Measurements from ENCODE around the gene RARB. TPM values are rescaled to one million over a fixed set of nuclear protein-coding genes. Genes with fewer than 3 reads are reported as not detected.

The RARB gene
- total and polyA plus RNA-seq, 11 donors, result 4.3 to 21.0 (median 16.3) TPM

- peaks cover 0 to 15% (median 0%) of the 10 kb centered on the region in 9 donors for H3K36me3 ChIP-seq
- WGBS, 4 donors, result 85 to 92% (median 88%) methylated on average over 4 of the region's 4 CpGs
- H3K4me3 ChIP-seq, result no peak overlapping the region
- no peaks in the 10 kb centered on the region for H3K9me3 ChIP-seq
- H3K4me1 ChIP-seq, result peaks cover 0 to 63% (median 40%) of the 10 kb centered on the region in 12 donors
- DNase-seq (no peak), ATAC-seq (no peak)
- intact Hi-C loops (cut with DNase I), result loop anchor here in 2 of 10 donors (5.0 to 10.0 kb wide), 2 partner anchors 71 to 87 kb away; no protein-coding TSS in a partner anchor
- TF ChIP-seq CTCF (IDR thresholded peaks at IDR 0.05), result no peak
- no peak for TF ChIP-seq POLR2A (IDR thresholded peaks at IDR 0.05)
- no peak overlapping the region for H3K27ac ChIP-seq
- H3K27me3 ChIP-seq, result no peaks in the 10 kb centered on the region
Observed at GRCh38 chr3:25505581-25505980, 77.5 kb downstream of the RARB start.

DNA sequence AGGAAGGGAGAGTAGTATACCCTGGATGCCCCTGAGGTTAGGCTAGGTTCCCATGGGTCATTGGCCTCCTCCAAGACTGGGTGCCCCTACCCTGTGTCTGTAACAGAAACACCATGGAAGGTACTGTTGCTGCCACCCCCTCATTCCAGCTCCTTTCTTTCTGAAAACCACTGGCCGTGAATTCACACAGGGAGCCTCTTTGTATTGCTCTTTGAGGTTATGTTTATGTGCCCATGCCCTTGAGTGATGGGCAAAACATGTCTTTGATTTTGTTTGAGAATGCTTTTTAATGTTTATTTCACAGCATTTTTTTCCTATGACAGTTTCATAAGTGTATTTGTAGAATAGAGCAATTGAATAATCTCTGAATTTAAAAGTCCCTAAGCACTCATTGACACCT is 79.7 kb downstream of the RARB start:
- Histone ChIP-seq H3K27ac (peak overlapping the region in 11 of 12 donors; percentile 24 to 76 (median 58)), H3K9me3 (no peaks in the 10 kb centered on the region), H3K4me3 (no peak overlapping the region), H3K27me3 (no peaks in the 10 kb centered on the region), H3K4me1 (peaks cover 0 to 68% (median 30%) of the 10 kb centered on the region in 12 donors), H3K36me3 (peaks cover 0 to 4% (median 0%) of the 10 kb centered on the region in 9 donors)
- intact Hi-C loops (cut with DNase I), result loop anchor here in 2 of 10 donors (5.0 to 10.0 kb wide), 2 partner anchors 73 to 84 kb away; no protein-coding TSS in a partner anchor
- WGBS, 4 donors, result 70 to 95% (median 88%) methylated on average over 1 of the region's 1 CpG
- TF ChIP-seq CTCF (IDR thresholded peaks at IDR 0.05) (no peak), POLR2A (IDR thresholded peaks at IDR 0.05) (no peak)
- ATAC-seq (no peak), DNase-seq (no peak)

DNA sequence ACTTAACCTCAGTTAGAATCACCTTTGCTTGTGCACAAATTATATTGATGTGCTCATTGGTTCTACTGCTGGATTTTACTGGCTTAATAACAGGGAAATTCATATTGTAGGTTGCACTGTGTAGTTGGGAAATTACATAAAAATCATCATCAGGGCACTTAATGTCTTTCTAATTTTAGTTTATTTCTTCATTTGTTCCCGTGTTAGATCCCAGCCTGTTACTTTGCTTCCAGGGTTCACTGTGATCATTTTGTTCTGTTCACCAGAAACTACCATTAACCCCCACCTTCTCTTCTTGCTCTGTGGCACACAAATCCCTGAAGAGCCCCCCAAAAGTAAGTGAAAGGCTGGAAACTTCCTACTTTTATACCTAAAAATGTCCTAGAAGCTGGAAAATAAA is 80.4 kb downstream of the RARB start:
- H3K4me3 ChIP-seq, result no peak overlapping the region
- peaks cover 0 to 4% (median 0%) of the 10 kb centered on the region in 9 donors for H3K36me3 ChIP-seq
- H3K9me3 ChIP-seq, result no peaks in the 10 kb centered on the region
- no peaks in the 10 kb centered on the region for H3K27me3 ChIP-seq
- TF ChIP-seq CTCF (IDR thresholded peaks at IDR 0.05) (no peak), POLR2A (IDR thresholded peaks at IDR 0.05) (no peak)
- H3K4me1 ChIP-seq, result peaks cover 0 to 68% (median 32%) of the 10 kb centered on the region in 12 donors
- no peak for DNase-seq
- 10 to 22% (median 17%) methylated on average over 1 of the region's 1 CpG for WGBS, 4 donors
- peak overlapping the region; percentile 24 to 76 (median 64) for H3K27ac ChIP-seq
- intact Hi-C loops (cut with DNase I), result loop anchor here in 2 of 10 donors (5.0 to 10.0 kb wide), 2 partner anchors 74 to 84 kb away; no protein-coding TSS in a partner anchor
- ATAC-seq, result peak in 3 of 4 donors; percentile 35 to 63 (median 45)

- Histone ChIP-seq H3K4me3 (no peak overlapping the region), H3K4me1 (peaks cover 0 to 68% (median 29%) of the 10 kb centered on the region in 12 donors), H3K36me3 (peaks cover 0 to 4% (median 0%) of the 10 kb centered on the region in 9 donors), H3K9me3 (no peaks in the 10 kb centered on the region), H3K27me3 (no peaks in the 10 kb centered on the region), H3K27ac (peak overlapping the region; percentile 24 to 76 (median 64))
- no peak for DNase-seq
- intact Hi-C loops (cut with DNase I), result loop anchor here in 2 of 10 donors (5.0 to 10.0 kb wide), 2 partner anchors 74 to 83 kb away; no protein-coding TSS in a partner anchor
- TF ChIP-seq POLR2A (IDR thresholded peaks at IDR 0.05) (no peak), CTCF (IDR thresholded peaks at IDR 0.05) (no peak)
- WGBS, 4 donors, result 34 to 50% (median 38%) methylated on average over 4 of the region's 4 CpGs
- ATAC-seq, result peak; percentile 30 to 74 (median 51)
Observed at GRCh38 chr3:25508901-25509300, 80.8 kb downstream of the RARB start.
